ENCODE data around the gene RBM47.

- TF ChIP-seq CTCF (IDR thresholded peaks at IDR 0.05) = no peak
- no peak for TF ChIP-seq POLR2A (IDR thresholded peaks at IDR 0.05)
Measured at GRCh38 chr4:40536032-40536431, 93.6 kb downstream of the RBM47 start.
